AG04449 (cell line): ENCODE data around the gene CRYBA2.

Experiments used
- CTCF ChIA-PET: fragments of 350-600 bp; formaldehyde crosslinking; extraction: SDS; loops from one replicate; lab custom pipeline; 2021; ENCODE audit warnings: antibody characterized with exemption; lab: Yijun Ruan, JAX
- POLR2A ChIA-PET: fragments of 400-600, 350-600 bp; formaldehyde crosslinking; extraction: SDS; loops from one replicate; lab custom pipeline; 2020; ENCODE audit warnings: antibody characterized with exemption, inconsistent platforms; lab: Yijun Ruan, JAX
- DNase-seq: peaks from one replicate; pipeline ENCODE4 v3.0.0-alpha.2; 2010; ENCODE audit warnings: low read depth, low spot score
- H3K4me3 ChIP-seq: 2 replicates; pipeline ENCODE4 v1.5.1; 2011; ENCODE audit warnings: low read depth, mild to moderate bottlenecking, control low read depth, low read length
- CTCF ChIP-seq: IDR thresholded peaks from one replicate; pipeline ENCODE4 v1.5.1; 2011; ENCODE audit warnings: mild to moderate bottlenecking, moderate library complexity, low read length, control low read depth, inconsistent platforms; ENCODE audit not compliant: insufficient read depth; ENCODE audit errors: missing control alignments

The CRYBA2 gene

GRCh38 chr2:219030177-219030940 is 37.1 kb upstream of the CRYBA2 start:
- TF ChIP-seq CTCF: no peak
- ChIA-PET CTCF (interaction anchor here (0.6 to 11.4 kb wide), 43 partner anchors 9 to 268 kb away, joined by 3 to 366 read pairs (median 6); partner anchors contain the start of genes CFAP65, IHH and NHEJ1), POLR2A (no interaction called here)

DNA sequence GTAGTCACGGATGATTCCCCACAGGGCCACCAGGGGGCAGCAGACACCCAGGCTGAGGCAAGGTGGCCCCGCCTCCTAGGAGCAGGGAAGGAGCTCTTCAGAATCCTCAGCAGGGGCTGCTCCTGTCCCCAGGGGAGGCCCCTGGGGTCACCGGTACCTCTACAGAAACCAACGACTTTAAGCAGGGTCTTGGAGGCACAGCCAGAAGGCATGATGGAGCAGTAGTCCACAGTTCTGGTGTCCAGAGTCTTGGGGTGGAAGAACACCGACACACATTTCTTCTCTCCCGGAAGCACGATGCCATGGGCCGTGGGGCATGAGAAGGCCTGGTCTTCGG is 36.6 kb upstream of the CRYBA2 start:
- no peak overlapping the region for H3K4me3 ChIP-seq
- POLR2A ChIA-PET: no interaction called here
- CTCF ChIA-PET: interaction anchor here (0.6 to 11.4 kb wide), 43 partner anchors 10 to 265 kb away, joined by 3 to 366 read pairs (median 6); partner anchors contain the start of genes CFAP65, IHH and NHEJ1
- TF ChIP-seq CTCF: peak; percentile 94
- DNase-seq: peak; percentile 2

More at GRCh38 chr2:219030177-219030940, 37.1 kb upstream of the CRYBA2 start:
- no peak overlapping the region for H3K4me3 ChIP-seq
- no peak for DNase-seq

DNA sequence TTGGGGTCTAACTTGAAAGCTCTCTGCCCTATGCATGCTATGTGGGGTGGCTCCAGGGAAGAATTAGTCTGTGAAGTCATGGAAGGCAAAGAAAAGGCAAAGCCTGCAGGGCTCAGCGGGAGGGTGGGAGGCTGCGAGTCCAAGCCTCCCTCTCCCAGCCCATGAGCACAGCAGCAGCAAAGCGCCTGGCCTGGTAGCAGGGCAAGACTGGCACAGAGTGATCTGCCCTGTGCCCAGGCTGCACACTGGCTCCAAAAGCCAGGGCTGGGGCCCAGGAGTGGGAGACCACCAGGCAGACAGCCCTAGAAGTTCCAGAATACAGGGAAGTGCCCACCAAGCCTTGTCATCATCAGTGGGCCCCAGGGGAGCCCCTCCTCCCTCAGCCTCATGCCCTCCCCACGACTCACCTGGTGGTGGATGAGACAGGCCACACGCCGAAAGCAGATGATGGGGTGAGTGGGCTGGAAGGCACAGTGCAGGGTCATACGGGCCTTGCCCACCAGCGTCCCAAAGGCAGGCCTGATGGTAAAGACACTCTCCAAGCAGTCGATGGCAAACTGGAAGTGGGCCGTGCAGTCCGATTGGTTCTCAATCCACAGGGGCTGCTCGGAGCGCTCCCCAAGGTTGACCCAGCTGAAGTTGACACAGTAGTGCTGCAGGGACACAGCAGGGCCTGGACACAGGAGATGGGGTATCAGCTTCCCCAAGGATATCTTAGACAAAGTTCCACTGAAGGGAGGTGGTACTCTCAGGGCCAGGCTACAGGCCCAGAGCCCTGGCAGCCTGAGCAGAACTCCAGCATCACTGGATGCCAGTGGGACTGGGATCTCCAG is 36.0 kb upstream of the CRYBA2 start:
- CTCF ChIA-PET: interaction anchor here (0.6 to 11.4 kb wide), 45 partner anchors 9 to 270 kb away, joined by 3 to 366 read pairs (median 6); partner anchors contain the start of genes CDK5R2, CFAP65, IHH and NHEJ1
- TF ChIP-seq CTCF: no peak
- no peak overlapping the region for H3K4me3 ChIP-seq
- POLR2A ChIA-PET: no interaction called here
- DNase-seq: no peak

DNA sequence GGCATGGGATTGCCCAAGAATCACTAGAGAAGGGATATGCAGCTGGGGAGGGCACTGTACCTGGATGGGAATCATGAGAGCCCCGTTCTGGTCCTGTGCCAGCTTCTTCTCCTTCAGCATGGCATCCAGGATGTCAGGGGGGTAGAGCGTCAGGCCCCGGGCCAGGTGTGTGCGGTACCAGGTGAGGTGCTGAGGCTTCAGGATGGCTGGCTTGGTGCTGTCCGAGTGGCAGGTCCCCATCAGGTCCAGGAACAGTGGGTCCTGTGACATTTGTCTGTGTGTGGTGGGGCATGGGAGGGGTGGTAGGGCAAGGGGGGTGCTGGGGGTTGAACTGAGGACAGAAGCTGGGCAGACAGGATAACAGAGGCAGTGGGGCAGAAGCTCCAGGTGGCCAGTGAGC is 34.9 kb upstream of the CRYBA2 start:
- H3K4me3 ChIP-seq: no peak overlapping the region
- no peak for DNase-seq
- TF ChIP-seq CTCF: no peak
- POLR2A ChIA-PET: no interaction called here
- CTCF ChIA-PET: interaction anchor here (1.0 to 11.4 kb wide), 16 partner anchors 8 to 271 kb away, joined by 3 to 366 read pairs (median 16); partner anchors contain the start of genes CDK5R2, CFAP65 and NHEJ1

DNA sequence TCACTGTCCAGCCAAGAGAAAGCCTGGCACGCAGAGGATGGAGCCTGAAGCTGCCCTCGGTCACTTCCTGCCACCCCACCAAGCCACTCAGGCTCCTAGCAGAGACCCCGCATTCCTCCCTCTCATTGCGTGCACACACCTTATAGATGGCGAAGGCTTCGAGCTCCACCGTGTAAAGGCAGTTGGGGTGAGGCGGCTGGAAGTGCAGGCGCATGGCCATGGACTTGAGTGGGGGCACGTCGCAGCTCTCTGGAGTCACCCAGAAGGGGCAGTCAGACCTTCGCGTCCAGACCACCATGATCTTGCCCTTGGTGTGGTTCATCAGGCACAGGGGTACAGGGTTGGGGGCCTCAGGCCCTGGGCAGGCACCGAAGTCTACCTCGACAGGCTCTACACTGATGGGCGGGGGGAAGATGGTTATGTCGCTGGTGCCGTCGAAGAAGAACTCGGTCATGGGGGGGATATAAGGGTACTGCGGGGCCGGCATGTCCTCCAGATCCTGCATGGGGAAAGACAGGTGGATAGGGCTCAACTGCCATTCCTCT is 34.4 kb upstream of the CRYBA2 start:
- no peak overlapping the region for H3K4me3 ChIP-seq
- ChIA-PET POLR2A (no interaction called here), CTCF (interaction anchor here (0.9 to 11.4 kb wide), 19 partner anchors 11 to 272 kb away, joined by 3 to 366 read pairs (median 4); partner anchors contain the start of genes CDK5R2, CFAP65 and NHEJ1)
- no peak for TF ChIP-seq CTCF
- no peak for DNase-seq
